GM10847 (cell line): ENCODE measurements around the gene TNS1.

ENCODE experiments used
- POLR2A ChIP-seq: IDR thresholded peaks from 2 replicates; pipeline ENCODE4 v1.6.1; 2011; ENCODE audit not compliant: insufficient read length; ENCODE audit errors: extremely low read depth

Gene TNS1

DNA sequence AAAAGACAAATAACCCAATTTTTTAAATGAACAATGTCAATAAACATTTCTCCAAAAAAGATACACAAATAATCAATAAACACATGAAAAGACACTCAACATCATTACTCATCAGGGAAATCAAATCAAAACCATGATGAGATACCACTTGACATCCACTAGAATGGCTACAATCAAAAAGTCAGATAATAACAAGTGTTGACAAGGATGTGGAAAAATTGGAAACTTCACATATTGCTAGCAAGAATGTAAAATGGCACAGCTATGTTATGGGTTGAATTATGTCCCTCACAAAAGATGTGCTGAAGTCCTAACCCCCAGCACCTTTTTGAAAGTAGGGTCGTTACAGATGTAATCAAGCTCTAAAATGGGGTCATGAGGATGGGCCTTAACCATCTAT lies 33.2 kb downstream of the TNS1 start:
- TF ChIP-seq POLR2A = no peak

DNA sequence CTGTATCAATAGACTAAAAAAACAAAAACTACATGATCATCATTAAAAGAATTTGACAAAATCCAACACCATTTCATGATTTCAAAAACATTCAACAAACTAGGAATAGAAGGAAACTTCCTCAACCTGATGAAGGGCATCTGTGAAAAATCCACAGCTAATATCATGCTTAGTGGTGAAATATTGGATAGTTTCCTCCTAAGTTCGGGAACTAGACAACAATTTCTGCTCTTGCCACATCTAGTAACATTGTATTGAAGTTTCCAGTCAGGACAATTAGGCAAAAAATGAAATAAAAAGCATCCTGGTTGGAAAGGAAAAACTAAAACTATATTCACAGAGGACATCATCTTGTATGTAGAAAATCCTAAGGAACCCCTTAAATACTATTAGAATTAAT lies 34.8 kb downstream of the TNS1 start:
- no peak for TF ChIP-seq POLR2A

DNA sequence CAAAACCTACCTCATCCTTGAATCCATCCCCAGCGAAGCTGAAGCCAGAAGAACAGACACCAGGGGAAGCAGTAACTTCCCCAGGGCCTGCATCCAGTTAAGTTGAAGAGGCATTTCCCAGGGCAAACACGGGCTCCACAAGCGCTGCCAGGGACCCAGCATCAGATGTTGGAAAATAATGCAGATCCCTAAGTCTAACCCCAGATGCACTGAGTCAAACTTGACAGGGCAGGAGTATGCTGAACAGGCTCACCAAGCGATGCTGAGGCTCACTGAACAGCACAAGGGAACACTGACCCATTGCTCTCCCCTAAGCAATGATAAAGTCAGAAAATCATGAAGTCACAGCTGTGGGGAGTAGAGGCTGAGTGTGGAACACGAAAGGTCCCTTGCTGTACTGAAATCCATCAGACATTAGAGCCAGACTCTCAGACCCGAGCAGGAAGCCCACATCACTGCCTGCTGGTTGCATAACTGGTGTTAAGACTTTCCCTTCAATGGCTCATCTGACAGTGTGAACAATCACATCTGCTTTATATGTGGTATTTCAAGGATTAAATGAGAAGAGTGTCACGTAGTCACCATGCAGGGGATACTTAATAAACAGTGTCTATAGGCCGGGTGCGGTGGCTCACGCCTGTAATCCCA lies 36.2 kb downstream of the TNS1 start:
- no peak for TF ChIP-seq POLR2A

DNA sequence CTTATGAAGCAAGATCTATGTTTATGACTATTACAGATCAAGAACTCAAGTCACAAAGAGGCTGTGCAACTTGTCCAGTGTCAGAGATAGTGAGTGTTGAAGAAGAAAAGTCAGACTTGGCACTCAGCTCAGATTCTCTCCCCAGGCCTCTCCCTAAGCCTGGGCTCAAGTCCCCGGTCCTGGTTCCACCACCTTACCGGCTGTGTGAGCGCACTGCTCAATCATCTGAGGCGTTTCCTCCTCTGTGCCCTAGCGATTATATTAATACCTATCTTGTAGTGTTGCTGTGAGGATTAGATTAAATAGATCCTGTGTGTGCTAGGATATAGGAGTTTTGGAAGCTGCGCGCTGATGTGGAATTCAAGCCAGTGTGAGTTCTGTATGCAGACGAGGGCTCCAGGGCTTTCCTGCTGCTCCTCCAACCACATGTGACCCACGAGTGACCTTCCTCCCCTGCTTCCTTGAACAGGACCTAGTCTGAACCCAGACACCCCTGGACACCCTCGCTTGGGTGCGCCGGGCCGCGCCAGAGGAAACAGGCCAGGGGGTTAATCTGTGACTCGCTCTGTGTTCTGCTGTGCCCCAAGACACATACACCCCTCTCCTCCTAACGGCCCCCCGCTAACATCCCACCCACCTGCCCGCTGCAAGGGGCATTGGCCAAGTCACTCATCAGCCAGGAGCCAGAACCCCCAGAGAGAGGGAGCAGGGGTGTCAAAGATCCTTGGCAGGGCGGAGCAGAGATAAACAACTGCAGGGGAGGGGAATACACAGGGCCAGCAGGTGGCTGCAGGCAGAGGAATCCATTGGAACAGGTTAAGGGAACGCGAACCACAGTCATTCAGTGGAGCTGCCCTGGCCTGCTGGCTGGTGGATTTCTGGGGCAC lies 38.3 kb downstream of the TNS1 start:
- TF ChIP-seq POLR2A = no peak

DNA sequence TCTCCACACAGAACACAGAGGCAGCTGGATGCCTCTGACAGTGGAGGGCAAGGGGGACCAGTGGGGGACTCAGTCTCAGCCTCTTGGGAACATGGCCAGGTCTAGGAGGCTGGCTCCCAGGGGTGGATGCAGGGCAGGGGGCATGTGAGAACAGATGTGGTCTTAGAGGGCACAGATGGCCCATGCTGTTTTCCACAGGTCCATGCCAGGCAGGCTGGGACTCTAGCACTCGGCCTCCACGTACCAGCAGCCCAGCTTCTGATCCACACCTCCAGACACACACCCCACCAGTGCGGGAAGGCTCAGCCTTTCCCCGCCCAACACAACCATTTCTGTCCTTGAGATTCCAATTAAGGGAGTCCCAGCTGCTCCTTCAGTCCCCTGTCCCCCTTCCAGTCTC lies 42.4 kb downstream of the TNS1 start:
- TF ChIP-seq POLR2A = no peak

DNA sequence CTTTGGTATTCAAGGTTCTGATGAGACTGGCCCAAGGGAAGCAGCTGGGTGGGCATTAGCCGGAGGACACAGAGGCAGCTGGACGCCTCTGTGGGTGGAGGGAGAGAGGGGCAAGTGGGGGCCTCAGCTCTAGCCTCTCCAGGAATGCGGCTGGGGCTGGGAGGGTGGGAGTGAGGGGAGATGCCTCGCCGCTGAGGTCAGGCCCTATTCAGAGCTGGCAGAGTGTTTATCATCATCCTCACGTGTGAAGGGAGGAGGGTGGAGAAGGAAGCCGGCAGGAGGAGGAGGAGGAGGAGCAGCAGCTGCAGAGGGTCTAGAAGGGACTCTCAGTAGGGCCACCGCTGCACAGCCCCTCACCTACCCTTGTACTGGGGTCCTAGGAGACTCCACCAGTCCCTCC lies 43.1 kb downstream of the TNS1 start:
- no peak for TF ChIP-seq POLR2A

DNA sequence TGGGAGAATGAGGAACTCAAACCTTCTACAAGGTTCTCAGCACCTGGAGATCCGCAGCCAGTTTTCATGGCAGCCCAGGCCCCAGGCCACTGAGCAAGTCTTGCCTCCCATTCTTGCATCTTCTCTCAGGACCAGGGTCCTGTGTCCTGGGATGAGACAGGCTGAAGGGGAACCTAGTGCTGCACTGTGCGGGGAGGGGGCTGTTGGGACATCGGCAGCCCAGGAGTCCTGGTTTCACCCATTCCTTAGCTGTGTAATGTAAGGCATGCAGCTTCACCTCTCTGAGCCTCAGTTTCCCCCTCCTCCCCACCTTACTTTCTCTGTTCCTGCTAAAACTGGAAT lies 43.9 kb downstream of the TNS1 start:
- TF ChIP-seq POLR2A = no peak

DNA sequence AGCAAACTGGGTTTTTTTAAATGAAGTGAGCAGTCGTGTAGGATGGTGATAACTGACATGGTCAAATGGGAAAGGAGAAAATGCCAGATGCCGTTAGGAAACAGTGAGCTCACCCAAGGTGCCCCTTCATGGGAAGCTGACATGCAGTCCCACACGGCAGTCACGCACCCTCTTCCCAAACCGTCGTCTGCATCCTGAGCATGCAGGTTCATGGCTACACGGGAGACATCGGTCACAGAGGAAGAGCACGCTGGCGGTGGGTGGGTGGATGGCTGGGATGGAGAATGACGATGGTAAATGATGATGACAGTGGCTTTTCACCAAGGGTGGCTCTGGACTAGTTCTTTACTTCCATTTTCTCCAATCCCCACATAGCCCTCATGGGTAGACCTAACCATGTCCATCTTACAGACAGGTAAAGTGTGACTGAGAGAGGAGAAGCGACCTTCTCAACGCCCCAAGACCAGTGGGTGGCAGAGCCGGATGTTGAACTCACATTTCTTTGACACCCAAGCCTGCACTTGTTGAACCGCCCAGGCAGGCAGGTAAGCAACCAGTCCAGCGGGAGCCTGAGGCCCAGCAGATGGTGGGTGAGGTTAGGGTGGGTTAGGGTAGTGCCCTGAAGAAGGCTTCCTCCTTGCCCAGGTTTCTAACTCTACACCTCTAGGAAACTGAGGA lies 44.5 kb downstream of the TNS1 start:
- TF ChIP-seq POLR2A = no peak

DNA sequence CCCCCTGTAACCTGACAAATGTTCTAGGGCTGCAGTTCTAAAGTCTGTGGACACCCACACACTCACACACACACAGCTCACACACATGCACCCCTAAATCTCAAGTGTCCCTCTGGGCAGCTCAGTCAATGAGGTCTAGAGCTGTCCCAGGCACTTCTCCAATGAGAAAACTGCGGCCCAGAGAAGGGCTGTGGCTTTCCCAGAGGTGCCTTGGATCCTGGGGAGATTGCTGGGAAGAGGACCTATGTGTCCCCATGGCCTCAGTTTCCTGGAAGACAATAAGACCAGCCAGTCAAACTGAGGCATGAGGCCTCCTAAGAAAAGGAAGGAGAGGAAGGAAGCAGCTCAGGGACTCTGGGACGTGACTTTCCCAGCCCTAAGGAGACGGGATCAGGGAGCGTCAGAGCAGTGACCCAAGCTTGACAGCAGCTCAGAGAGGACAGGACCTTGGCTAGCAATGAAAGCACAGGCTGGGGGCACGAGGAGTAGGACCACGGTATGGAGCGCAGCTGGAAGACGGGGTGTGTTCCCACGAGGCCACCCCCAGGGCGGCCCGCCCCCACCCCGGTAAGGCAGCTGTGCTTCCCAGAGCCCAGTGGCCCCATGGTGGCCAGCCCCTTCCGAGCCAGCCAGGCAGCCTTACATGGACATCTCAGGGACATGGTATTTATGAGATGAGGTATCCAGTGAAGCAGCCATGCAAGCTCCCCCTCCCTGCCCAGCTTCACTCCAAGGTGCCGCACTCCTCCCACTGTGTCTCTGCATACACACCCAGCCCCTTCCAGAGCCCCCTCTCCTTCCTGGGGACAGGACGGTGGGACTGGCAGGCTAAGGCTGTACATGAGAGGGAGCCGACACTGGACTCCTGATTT lies 46.0 kb downstream of the TNS1 start:
- no peak for TF ChIP-seq POLR2A

DNA sequence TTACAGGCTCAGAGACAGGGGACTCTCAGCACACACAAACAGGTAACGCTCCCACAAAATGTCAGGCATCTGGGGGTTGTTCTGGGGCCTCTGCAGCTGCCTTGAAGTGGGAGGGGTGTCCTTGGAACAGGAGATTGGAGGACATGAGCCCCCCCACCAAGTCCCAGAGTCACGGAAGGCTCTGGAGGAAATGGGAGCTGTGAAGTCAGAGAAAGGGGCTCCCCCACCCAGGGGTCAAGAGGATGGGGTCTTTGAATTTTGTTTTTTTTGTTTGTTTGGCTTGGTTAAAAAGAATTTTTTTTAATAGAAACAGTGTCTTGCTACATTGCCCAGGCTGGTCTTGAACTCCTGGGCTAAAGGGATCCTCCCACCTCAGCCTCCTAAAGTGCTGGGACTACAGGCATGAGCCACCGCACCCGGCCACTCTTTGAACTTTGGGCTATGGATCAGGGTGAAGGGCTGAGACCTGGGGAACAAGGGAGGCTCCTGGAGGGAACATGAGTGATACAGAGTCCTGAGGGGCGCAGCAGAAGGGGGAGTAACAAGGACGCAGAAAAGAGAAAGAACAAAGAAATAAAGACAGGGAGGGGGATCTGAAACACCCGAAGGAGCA lies 46.8 kb downstream of the TNS1 start:
- TF ChIP-seq POLR2A = no peak

DNA sequence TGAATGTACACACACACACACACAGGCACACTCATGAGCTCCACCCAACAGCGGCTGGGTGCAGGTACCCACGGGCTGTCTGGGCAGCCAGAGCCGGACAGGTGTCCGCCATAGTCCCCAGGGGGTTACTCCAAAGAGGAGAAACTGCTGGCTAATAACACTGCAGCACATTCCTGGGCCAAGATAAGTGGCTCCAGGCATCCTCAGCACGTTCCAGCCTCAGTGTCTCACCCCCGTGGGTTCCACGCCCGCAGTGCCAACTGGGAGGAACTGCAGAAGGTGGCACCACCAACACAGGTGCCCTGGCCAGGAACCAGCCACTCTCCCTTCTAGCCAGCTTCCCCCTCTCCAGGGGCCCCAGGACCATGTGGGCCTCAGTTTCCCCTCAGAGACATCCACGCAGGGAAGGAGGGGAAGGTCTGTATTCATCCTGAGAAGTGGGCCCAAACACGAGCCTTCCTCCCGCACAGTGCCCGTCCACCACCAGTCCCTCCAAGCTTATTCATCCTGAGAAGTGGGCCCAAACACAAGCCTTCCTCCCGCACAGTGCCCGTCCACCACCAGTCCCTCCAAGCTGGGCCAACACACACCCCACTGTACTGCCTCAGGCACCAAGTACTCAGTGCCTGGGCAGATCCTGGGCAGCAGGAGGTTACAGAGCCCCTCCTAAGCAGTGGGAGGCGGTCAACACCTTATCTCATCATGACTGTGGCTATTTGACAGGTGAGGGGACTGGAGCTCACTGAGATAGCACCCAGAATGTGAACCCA lies 47.6 kb downstream of the TNS1 start:
- TF ChIP-seq POLR2A = no peak

DNA sequence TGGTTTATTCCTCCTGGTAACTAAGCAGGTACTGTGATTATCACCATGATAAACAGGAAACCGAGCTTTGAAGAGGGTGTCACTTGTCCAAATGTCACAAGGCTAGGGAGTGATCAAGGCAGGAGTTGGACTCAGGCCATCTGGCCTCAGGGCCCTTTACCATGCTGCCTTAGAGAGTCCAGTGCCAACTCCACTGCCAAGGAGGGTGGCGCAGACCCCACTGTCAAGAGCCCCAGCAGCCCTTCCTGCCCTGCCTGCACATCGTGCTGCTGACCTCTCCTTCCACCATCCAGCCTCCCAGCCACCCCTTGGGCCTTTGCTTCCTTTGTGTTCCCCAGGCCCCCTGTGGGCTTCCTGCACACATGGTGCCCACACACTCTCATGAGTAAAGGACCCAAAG lies 48.3 kb downstream of the TNS1 start:
- no peak for TF ChIP-seq POLR2A

DNA sequence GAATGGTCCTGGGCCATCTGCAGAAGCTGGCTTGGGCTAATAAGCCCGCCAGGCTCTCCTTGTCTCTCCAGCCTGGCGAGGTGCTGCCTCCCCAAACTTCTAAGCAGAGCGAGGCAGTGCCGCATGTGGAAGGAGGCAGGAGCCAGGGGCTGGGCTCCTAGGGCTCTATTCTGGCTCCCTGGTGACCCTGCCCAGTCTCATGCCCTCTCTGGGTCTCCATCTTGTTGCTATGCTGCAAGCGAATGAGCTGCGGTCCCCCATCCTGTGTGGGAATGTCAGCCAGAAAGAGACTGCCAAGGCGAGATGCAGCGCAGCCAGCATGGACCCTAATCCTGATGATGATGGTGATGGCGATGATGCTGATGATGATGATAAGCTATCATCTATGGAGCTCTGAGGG lies 48.7 kb downstream of the TNS1 start:
- no peak for TF ChIP-seq POLR2A

DNA sequence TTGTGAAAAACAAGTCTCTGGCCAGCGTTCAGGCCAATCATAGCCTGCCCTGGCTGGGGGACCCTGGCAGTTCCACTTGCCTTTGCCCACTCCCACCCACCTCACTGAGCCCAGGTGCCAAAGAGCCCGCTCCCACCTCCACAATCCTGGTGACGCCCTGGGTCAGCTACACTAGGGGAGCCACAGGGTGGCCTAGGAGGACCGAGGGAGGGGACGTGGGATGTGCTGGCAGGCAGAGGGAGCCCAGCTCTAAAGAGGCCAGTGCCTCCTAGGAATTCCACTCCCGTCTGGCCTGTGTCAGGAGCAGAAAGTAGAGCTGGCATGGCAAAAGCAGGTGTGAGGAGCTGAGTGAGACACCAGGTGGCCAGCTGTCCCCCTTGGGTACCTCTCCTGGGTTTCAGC lies 49.3 kb downstream of the TNS1 start:
- TF ChIP-seq POLR2A = no peak
